Ovary (tissue), 3 donors: ENCODE data around the gene PSMD4.

Experiments used
- CTCF ChIP-seq, 3 donors: fragments of 450-650 bp in 2 of 3; fragments of 200-600 bp in 1 of 3; IDR thresholded peaks; one replicate each; pipeline versions ENCODE4 v1.5.1 to v1.8.0; 2016 to 2022; ENCODE audit warnings: antibody characterized with exemption in 3 of 3, mild to moderate bottlenecking in 1 of 3
- EP300 ChIP-seq: sonication (generic); formaldehyde crosslinking; IDR thresholded peaks from one replicate; pipeline ENCODE4 v1.6.1; 2017; ENCODE audit warnings: antibody characterized with exemption
- POLR2A ChIP-seq: fragments of 450-650 bp; IDR thresholded peaks from one replicate; pipeline ENCODE4 v1.6.1; 2017; ENCODE audit warnings: antibody characterized with exemption, mild to moderate bottlenecking, moderate library complexity
- donor health status: DM: no; HTN: no; CAD: no.

GRCh38 chr1:151311011-151311410 lies 56.5 kb downstream of the PSMD4 start:
- no peak for TF ChIP-seq CTCF (IDR thresholded peaks at IDR 0.05)
- no peak for TF ChIP-seq POLR2A
- no peak for TF ChIP-seq EP300
